Fibroblast of skin of right quadriceps (primary cell): Measurements from ENCODE around the gene SSBP2.
A peak's percentile ranks its signal among the peaks of the same experiment; 100 is the strongest.

Experiments
- DNase-seq: peaks from one replicate; pipeline ENCODE4 v3.0.0-alpha.2; 2013

SSBP2 gene

DNA sequence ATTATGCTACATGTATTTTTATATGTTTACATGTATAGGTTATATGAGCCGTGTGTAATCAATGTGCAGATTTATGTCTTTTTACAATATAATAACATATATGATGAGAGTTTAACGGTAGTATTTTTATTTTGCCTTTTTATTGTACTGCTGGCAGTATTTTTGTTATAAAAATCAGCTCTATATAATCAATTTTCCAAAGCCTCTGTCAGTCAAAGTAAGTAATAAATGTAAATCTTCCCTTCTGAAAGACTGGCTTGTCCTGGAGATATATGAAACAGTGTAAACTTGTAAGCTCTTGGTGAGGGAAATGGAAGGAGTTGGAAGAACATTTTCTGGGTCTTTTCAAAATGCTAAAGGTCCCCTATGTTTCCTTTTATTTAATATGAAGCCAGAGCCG lies 173.8 kb downstream of the SSBP2 start:
- DNase-seq: no peak

DNA sequence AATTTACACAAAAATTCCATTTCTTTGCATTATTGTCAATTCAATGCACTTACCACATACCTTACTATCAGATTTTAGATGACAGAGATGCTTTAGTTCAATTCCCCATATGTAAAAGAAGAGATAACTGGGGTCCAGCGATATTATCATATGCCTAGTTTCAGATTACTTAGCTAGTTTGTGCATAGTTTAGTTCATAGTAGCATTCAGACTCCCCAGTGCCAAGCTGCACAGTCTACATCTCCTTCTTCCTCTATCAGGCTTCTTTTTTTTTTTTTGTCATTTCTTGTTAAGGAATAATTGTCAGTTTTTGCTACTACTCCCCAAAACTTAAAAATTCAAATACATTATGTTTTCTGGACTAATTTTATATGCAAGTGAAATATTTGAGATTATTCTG lies 175.0 kb downstream of the SSBP2 start:
- no peak for DNase-seq

DNA sequence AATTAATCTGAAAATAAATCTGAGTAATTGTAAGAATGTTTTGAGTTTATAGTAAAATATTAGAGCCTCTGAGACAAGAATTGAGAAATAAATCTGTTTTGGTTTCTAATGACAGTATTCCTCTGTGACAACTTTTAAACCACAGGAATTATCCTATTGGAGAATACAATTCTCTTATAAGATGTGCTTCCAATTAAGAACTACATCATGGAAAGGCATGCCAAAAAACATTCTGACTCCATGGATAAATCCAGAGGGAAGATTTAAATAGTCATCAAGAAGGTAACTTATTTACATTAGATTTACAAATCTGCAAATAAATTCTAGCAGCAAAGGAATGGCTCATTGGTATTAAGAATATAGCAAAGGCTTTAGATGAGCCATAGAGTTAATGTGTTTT lies 178.7 kb downstream of the SSBP2 start:
- peak; percentile 62 for DNase-seq

DNA sequence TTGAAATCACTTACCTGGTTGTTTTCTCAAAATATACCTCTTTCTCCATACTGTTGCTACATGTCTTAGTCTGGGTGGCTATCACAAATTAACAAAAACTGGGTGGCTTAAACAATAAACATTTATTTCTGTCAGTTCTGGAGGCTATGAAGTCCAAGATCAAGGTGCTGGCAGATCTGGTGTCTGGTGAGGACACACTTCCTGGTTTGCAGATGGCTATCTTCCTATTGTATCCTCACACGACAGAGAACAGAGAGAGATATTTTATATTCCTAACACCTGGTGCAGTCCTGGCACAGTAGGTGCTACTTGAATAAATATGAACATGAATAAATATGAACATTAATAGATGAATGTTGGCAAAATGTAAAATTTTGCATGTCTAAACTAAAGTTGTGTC lies 192.7 kb downstream of the SSBP2 start:
- no peak for DNase-seq

DNA sequence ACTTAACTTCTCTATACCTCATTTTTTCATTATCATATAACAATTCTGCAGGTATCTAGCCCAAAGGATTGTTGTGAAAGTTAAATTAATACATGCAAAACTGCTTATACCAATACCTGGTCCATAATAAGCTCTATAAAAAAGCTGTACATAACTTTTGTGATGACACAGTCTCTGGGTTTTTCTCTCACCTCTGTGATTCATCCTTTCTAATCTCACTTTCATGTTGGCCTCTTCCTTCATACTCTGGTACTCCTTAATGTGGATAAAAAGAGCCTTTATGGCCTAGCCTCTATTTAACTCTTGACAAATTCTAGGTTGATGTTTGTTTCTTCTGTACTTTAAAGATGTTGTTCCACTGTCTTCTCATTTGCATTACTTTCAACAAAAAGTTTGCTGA lies 194.1 kb downstream of the SSBP2 start:
- no peak for DNase-seq

DNA sequence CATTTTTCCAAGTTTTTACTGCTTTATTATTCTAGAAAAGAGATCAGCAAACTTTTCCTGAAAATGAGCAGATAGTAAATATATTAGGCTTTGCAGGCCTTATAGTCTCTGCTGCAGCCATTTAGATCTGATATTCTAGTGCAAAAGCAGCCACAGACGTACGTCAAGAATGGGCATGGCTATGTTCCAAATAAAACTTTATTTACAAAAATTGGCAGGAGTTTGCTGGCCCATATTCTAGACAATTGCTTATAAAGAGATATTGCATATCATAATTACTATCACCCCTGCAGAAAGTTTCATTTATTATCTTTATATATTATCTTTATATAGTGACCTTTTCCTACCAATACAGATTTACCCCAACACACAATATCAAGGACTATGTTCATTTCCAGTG lies 195.0 kb downstream of the SSBP2 start:
- DNase-seq: no peak

DNA sequence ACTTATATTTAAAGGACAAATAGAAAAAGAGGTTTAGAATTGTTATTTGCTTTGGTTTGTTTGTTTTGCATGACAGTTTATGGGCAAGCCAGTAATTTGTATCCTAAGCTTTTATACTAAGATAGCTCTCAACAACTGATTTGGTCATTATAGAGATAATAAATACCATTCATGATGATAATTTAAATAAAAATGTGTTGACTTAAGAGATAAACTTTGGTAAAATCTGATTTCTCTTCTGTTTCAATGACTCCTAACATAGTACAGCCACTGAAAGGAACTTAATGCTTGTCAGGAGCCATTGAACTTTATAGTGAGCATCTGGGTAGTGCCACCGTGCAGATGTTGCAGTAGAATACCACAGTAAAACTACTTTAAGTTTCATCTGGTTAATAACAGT lies 196.2 kb downstream of the SSBP2 start:
- no peak for DNase-seq

DNA sequence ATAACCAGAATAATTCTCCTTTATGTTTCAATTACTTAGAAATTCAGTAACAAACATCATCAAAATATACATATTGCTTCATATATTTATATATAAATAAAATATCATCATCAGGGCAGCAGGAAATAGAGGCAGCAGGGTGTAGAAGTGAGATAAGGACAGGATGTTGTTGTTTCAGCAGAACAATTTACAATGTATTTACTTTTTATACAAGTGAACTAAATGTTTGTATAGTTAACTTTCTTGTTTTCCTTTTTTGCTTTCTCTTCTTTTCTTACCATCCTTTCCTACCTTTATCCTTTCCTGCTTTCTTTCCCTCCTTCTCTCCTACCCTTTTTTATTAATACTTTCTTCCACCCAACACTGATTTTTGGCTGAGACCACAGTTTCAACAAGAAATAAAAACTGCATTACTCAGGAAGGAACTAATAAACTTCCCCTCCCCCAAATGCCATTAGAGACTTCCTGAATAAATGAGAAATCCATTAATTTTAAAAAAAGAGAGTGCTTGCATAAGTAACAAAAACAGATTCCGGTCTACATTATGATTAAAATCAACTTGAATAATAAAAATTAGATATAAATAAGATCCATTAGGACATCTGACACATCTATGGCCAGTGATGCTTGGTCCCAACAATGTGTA lies 197.2 kb downstream of the SSBP2 start:
- no peak for DNase-seq

DNA sequence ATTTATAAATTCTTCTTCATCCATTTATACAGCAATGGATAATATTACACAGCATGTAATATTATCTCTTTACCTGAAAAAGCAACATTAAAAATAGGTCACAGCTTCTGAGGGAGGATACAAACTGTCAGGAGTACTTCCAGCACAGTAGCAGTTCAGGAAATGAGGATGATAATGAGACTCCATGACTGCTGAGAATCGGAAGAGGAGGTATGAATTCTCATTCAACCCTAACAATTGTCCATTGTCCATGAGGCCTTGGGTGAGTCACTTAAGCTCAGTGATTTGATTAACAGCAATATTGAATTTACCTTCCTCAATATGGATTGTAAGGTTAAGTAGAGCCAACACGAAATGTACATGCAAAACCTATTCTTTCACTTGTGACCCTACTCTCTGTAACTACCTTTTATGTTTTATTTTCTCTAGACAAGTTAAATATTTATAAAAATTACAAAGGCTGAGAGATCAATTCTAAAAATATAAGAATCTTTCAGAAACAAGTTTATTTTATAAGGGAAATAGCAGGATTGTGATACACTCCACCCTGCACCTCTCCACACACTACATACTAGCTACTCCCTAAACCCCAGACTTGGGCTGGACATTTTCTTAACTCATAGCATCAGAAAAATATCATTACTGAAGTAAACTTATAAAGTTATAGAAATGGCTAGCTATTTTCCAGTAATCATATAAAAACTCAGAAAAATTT lies 197.9 kb downstream of the SSBP2 start:
- no peak for DNase-seq

DNA sequence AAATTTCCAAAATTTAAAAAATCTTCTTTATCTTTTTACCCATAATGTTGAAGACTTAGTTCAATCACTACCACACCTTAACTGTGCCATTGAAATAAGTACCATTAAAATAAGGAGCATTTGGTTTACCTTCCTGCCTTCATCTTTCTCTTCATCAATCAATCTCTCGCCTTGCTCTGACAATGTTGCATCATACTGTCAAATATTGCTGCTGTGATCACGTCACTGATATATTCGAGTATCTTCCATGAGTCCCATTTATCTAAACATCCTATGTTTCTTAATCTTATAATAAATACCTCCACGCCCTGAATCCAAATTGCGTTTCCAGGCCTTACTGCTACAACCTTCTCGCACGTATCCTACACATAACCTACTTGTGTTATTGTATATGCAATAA lies 201.8 kb downstream of the SSBP2 start:
- DNase-seq: no peak

DNA sequence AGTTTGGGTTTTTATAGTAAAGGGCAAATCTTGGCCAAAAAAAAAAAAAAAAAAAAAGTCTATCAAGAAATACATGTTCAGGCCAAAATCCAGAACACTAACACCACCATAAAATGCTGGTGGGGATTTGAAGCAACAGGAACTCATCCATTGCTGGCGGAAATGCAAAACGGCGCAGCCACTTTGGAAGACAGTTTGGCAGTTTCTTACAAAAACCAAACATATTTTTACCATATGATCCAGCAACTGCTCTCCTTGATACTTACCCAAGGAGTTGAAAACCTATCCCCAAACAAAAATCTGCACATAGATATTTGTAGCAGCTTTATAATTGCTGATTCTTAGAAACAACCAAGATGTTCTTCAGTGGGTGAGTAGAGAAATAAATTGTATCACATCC lies 203.9 kb downstream of the SSBP2 start:
- DNase-seq: no peak

DNA sequence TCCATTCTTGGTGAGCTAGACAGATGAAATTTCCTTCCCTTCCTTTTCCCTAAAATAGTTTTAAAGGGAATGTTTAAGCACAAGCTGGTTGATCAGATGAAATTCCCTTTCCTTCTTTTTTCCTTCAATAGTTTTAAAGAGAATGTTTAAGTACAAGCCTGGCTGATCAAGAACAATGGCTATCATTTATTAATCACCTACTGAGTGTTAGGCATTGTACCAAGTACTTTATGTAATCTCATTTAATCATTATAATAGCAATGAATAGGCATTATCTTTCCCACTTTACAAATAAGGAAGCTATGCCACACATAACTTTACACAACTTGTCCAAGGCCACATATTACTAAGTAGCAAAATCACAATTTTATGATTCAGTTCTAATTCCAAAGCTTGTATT lies 205.0 kb downstream of the SSBP2 start:
- no peak for DNase-seq

DNA sequence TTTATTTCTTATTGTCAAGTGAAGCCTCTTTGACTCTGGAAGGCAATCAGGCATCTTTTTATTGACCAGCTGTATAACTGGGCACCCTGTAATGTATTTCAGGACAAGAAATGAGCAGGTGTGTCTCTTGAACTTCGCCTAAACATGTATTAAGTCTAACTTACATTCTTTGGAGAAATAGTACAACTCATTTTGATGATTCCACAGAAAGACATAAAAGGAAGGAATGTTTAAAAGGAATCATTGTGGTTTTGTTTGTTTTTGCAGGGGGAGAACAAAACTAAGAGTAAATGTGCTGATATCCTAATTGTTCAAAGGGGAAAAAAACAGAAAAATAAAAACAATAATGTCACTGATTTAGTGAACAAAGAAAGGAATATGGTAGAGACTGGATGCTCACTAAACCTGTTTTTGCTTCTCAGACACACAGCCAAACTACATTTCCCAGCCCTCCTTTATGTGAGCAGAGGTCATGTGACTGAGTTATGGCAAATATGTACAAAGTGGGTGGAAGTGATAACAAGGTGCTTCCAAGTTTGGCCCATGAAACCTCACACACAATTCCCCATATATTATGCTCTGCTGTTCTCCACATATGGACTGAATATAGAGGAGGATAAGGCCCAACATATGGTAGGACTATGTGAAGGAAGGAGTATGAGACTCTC lies 206.4 kb downstream of the SSBP2 start:
- no peak for DNase-seq

DNA sequence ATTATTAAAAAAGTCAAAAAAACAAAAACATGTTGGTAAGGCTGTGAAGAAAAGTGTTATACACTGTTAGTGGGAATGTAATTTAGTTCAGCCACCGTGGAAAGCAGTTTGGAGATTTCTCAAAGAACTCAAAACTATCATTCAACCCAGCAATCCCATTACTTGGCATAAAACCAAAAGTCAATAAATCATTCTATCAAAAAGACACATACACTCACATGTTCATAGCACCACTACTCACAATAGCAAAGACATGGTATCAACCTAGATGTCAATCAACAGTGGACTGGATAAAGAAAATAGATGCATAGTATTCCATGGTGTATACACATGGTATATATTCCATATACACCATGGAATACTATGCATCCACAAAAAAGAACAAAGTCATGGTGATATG lies 208.7 kb downstream of the SSBP2 start:
- DNase-seq: no peak

DNA sequence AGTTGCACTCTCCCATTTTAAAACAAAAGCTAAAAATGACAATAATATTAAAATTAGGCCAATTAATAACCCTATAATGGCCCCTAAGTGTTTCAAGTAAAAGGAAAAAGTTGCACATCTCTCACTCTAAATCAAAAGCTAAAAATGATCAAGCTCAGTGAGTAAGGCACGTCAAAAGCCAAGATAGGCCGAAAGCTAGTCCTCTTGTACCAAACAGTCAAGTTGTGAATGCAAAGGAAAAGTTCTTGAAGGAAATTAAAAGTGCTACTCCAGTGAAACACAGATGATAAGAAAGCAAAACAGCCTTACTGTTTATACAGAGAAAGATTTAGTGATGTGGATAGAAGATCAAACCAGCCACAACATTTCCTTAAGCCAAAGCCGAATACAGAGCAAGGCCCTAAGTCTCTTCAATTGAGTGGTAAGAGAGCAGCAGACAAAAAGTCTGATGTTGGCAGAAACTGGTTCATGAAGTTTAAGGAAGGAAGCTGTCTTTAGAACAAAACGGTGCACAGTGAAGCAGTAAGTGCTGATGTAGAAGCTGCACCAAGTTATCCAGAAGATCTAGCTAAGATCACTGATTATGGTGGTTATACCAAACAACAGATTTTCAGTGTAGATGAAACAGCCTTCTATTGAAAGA lies 212.9 kb downstream of the SSBP2 start:
- no peak for DNase-seq

DNA sequence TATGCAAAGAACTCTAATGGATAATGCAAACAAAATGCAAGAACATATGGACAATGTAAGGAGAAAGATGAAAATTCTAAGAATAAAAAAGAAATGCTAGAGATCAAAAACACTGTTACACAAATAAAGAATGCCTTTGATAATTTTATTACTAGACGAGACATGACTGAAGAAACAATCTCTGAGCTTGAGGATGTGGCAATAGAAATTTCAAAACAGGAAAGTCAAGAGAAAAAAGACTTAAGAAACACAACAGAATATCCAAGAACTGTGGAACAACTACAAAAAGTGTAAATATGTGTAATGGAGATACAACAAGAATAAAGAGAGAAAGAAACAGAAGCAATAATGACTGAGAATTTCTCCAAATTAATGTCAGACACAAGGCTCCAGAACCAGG lies 216.5 kb downstream of the SSBP2 start:
- no peak for DNase-seq

DNA sequence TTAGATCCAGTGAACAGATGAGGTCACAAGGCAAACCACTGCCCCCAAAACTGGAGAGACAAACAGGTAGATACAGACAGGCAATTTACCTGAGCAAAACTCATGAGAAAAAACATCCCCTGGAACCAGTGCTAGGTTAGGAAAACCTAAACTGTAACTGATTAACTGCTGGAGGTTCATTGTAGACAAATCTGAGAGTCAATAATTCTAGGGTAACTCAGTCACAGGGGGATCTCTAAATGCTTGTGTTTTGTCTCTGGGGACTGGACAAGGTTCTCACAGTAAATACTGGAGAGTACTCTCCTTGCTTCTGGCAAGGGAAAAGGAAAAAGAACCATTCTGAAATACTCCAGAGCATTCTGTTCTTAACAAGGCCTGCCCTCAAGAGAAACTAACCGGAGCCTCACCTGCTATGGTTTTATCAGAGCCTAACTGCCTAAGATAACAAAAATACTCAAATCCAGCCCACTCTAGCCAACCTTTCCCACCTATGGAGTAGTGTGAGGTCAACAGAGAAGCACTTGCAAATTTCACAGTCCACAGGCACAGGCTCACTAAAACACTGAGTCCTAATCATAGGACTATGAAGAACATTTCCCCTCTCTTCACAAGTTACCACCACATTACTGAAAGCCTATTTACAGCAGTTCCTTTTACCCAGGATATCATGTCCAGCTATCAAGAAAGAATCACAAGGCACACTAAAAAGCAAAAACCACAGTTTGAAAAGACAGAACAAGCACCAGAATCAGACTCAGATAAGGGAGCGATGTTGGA lies 217.1 kb downstream of the SSBP2 start:
- no peak for DNase-seq

DNA sequence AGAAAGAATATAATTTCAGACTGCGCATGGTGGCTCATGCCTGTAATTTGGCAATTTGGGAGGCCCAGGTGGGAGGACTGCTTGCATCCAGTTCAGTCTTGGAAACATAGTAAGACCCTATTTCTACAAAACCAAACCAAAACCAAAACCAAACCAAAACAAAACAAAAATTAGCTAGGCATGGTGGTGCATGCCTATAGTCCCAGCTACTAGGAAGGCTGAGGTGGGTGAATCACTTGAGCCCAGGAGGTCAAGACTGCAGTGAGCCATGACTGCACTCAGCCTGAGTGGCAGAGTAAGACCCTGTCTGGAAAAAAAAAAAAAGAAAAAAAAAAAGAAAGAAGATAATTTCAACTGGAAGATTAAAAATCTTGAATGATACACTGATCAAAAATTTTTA lies 220.0 kb downstream of the SSBP2 start:
- no peak for DNase-seq

DNA sequence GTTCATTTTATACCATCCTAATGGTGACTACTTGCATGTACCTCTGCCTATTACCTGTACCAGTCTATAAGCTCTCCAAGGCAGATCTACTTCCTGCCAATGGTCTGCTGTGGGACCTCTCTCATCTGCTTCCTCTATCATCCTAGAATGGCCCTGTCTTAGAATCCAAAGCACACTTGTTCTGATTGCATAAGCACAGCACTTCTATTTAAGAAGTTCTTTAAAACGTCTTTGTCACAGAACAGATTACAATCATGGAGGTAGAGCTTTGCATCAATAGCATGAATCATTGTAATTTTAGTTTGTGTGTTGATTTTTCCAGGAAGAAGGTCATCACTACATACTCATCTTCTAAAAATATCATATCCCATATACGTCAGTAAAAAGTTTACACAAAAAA lies 225.2 kb downstream of the SSBP2 start:
- peak; percentile 48 for DNase-seq

DNA sequence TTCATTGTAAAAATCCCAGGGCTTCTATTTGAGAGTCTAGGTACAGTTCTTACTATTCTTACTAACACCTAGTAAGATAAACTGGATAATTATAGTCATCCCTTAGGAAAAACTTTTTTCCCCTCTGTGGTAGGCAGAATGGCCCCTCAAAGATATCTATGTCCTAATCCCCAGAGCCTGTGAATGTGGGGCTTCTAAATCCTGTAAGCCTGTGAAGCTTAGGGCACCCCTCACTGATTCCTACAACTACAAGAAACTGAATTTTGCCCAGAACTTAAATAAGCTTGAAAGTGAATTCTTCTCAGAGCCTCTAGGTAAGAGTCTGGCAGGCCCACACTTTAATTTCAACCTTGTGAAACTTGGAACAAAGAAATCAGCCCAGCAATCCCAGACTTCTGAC lies 226.9 kb downstream of the SSBP2 start:
- no peak for DNase-seq

DNA sequence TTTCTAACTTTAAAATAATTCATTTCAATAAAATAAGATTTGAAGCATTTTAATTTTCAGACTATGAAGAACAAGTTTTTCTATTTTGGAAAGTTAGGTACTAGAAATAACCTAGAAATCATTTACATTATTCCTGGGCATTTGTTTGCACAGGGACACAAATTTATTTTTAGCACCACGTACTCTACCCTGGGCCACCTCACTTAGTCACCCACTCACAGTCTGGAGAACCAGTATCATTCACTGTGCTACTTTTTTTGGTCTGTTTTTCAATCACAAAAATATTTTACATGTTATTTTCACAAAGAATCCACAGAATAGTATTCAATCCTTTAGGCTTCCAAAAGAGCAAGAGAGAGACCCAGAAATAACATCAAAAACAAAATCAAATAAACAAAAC lies 228.3 kb downstream of the SSBP2 start:
- DNase-seq: no peak

DNA sequence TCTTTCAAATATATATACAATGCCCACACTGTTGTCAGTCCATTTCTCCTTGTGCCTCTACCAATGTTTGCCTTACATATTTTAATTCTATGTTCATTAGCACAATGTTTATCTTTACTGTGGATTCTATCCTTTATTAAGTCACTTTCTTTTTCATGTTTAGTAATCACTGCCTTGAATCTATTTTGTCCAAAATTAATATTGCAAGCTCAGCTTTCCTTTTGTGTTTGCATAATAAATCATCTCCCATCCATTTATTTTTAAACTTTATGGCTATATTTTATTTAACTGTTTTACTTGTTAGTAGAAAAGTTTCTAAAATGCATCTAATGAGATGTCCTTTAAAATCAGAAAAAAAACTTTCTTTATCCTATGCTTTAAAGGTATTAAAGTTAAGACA lies 230.1 kb downstream of the SSBP2 start:
- no peak for DNase-seq

DNA sequence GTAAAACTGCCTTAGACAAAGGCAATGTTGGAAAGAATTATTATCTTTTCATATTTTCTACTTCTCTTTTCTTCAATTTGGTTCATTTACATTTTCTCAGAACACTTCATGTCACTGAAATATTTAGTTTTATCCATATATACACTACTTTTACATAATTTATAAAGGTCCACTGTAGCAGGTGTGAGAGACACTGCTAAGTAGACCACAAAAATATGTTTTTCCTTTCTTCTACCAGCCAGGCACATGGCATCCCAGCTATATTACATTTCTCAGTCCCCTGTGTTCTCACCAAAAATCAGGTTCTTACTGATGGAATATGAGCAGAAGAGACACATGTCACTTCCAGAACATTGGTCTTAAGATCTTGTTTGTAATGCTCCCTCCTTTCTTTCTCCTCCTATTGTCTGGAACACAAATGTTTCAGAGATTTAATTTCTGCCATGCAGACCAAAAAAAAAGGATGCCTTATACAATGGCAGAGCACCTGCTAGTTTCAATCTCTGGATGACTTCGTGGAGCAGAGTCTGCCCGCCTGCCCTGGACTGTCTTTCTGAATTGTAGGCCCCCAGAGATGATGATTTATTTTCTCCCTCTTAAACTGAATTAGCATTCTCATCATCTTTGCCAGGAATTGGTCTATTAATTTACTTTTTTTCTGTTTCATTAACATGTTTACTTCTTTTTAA lies 231.5 kb downstream of the SSBP2 start:
- no peak for DNase-seq
